HG03354 (cell line): ENCODE data around the gene DTX1.
"Not testable (repeated sequence)": the region's sequence is repeated elsewhere in the genome, so short reads cannot be mapped to it uniquely, and the experiment has no call there.

Source experiments
- ATAC-seq: cut with Tn5 transposase; IDR thresholded peaks from one replicate; pipeline ENCODE4 v1.9.1; 2021; ENCODE audit warnings: mild to moderate bottlenecking; ENCODE audit not compliant: unreplicated experiment, poor library complexity, severe bottlenecking

The DTX1 gene

GRCh38 chr12:113133666-113134065, 77.1 kb downstream of the DTX1 start:
- no peak for ATAC-seq

- ATAC-seq: no peak
Observed at GRCh38 chr12:113134071-113134470, 77.5 kb downstream of the DTX1 start.

DNA sequence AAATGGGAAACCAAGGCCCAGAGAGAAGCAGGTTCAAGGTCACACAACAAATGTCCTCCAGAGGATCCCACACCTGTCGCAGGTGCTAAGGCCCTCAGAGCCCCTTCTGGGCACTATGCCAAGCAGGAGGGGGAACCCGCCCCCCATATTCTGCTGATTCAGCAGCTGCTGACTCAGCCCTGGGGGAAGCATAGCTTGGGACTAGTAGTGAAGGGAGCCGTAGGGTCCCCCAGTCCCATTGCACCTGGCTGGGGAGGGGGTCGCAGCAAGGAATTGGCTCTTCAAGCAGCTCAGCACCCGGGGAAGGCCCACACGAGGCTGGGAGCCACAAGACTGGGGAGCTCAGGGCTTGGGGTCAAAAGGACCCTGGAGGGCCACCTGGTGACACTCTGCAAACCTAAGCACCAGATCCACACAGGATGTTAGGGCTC, 78.0 kb downstream of the DTX1 start:
- ATAC-seq: no peak

DNA sequence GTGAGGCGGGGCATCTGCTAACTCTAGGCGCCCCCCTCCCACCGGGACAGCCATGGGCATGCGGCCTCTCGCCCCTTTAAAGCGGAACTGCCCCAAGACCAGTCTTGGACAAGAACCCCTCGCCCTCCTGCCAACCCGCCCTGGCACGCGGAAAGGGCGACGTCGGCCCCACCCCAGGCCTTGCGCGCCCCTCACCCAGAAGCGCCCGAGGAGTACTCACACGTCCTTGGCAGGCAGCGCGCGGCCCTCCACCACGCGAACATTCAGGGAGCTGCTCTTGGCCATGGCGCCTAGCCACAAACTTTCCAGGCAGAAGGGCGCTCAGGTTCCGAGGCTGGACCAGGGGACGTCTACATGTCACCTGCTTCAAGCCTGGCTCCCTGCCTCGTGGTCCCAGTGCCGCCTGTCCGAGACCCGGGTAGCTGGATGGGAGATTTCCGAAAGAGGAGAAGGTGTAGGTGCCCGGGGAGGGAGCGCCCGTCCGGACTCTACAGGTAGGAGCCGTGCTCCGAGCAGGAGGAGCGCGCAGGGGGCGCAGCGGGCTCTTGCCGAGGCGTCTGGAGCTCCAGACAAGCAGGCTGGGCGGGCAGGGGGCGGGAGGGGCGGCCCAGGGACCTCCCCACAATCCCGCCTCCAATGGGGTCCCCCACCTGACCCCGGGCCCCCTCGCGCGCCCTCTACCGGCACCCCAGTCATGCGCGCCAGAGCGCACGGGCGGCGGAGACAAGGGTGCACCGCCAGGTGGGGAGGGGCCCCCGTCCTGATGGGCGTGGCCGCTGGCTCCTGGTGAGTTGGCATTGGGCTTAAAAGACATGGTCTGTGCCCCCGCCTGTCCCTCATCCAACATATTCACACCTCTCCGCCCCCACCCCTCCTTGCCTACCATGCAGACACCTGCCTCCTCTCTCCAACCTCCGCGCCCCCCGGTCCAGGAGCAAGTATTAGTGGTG, 78.9 kb downstream of the DTX1 start, which contains the start of gene RASAL1:
RASAL1 (minus strand) TSS at position 584 of the 950 bp plus-strand sequence; CDS start at position 285, 299 bp downstream.
- ATAC-seq: peak; percentile 47

DNA sequence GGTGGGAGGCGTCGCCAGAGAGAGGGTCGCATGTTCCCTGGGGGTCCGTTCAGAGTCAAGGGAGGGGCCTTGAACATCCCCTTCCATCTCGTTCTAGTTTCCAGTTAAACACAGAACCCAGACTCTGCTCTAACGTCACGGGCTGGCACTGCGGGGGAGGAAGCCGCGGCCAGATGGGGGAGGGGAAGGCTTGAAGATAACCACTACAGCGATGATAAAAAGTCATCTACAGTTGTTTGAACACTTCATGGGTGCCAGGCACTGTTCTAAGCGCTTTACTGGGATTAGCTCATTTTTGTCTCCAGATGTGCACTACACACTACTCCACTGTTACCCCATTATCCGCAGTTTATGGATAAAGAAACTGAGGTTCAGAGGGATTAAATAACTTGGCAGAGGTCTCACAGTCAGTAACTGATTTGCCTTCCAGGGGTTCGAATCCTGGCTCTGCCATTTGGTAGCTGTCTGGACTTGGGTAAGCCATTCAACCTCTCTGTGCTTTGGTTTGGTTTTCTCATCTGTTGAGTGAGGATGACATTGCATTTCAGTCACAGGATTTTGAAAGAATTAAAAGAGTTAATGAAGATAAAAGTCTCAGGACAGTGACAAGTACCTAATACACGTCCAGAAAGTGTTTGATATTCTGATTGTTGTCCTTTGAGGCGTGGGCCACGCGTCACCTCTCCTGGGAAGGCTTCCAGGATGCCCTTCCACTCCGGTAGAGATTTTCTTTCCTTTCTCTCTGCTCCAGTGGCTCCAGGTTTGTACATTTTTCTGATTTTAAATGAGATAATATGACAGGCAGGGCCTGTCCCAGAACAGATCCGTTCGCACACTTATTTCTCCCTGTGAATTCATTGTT, 79.8 kb downstream of the DTX1 start:
- ATAC-seq: peak; percentile 12

DNA sequence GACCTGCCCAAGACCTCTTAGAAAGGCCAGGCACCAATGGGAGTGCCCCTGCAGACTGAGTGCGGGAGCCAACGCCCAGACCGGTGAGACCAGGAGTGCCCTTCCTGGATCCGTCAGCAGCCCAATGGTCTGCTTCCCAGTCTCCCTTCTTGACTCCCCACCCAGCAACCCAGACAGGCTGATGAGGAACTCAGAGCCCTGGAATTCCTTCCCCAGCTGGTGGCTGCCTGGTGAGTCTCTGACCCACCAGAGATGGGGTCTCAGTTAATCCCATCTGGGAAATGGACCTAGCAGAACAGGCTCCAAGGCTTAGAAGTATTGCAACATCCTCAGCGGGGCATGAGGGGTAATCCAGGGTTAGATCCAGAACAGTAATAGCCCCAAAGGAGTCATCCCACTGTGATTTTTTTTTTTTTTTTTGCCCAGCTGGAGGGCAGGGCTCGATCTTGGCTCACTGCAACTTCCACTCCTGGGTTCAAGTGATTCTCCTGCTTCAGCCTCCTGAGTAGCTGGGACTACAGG, 80.5 kb downstream of the DTX1 start:
- ATAC-seq: no peak

GRCh38 chr12:113137861-113138783, 81.6 kb downstream of the DTX1 start:
- no peak for ATAC-seq

DNA sequence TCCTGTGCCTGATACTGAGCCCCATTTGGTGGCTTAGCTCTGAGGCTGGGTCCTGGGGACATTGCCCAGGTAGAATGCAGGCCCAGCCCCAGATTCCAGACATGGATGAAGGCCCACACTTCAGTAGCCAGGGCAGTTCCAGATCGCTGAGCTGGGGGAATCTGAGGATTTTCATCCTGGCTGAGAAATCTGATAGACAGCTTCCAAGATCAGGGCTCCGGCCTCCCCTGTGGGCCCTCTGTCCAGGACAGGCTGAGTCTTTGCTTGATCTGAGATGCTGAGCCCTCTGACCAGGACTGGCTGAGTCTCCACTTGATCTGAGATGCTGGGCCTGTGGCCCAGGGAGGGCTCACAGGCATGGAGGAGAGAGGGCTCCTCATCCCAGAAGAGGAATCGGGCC, 82.3 kb downstream of the DTX1 start:
- ATAC-seq: no peak

DNA sequence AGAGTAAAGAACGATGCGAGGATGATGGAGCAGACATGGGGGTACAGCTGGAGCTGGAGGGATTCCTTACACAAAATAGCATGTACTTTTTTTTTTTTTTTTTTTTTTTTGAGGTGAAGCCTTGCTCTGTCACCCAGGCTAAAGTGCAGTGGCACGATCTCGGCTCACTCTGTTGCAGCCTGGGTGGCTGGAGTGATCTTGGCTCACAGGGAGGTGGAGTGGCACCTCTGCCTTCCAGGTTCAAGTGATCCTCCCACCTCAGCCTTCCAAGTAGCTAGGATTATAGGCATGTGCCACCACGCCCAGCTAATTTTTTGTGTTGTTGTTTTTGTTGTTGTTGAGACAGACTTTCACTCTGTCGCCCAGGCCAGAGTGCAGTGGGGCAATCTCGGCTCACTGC, 84.2 kb downstream of the DTX1 start:
- ATAC-seq: no peak

DNA sequence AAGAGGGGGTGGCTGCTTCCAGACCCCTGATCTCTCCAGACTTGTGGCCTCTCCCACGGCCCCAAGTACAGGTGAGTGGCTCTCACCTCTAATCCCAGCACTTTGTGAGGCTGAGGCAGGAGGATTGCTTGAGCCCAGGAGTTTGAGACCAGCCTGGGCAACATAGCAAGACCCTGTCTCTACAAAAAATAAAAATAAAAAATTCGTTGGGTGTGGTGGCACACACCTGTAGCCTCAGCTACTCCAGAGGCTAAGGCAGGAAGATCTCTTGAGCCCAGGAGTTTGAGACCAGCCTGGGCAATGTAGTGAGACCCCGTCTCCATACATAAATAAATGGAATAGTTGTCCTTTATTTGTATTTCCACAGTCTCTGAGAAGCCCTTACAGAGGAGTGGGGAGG, 85.2 kb downstream of the DTX1 start:
- not testable (repeated sequence) for ATAC-seq

- ATAC-seq: no peak
Observed at GRCh38 chr12:113142173-113142885, 85.8 kb downstream of the DTX1 start.

DNA sequence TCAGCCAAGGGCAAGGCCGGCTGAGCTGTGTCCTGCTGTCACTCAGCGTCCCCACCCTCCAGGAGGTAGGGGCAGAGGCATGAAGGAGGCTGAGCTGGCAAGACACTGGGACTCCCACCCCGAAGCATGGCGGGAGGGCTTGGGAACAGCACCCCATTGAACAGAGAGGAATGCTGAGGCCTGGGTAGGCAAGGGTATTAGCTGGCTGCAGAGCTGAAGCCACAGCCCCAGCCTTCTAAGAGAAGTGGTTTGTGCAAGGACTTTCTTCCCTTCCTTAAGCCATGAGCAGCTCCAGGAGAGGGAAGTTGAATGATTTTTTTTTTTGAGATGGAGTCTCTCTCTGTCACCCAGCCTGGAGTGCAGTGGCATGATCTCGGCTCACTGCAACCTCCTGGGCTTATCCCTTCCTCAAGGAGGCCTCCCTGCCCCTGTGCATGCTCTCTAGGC, 86.4 kb downstream of the DTX1 start:
- no peak for ATAC-seq

DNA sequence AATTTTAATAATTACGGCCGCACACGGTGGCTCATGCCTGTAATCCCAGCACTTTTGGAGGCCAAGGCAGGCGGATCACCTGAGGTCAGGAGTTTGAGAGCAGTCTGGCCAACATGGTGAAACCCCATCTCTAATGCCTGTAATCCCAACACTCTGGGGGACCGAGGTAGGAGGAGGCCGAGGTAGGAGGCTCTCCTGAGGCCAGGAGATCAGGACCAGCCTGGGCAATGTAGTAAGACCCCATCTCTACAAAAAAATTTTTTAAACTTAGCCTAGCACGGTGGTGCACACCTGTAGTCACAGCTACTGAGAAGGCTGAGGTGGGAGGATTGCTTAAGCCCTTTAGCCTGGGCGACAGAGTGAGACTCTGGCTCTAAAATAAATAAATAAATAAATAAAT, 87.4 kb downstream of the DTX1 start:
- no peak for ATAC-seq

DNA sequence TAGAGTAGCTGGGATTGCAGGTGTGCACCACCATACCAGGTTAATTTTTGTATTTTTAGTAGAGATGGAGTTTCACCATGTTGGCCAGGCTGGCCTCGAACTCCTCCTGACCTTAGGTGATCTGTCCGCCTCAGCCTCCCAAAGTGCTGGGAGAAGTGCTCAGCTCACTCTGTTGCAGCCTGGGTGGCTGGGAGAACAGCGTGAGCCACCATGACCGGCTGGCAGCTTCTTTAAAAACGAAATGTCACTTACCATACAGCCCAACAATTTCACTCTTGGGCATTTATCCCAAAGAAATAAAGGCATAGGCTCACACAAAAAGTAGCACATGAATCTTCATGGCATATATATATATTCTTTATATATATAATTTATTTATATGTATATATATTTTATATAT, 88.3 kb downstream of the DTX1 start:
- ATAC-seq: no peak

DNA sequence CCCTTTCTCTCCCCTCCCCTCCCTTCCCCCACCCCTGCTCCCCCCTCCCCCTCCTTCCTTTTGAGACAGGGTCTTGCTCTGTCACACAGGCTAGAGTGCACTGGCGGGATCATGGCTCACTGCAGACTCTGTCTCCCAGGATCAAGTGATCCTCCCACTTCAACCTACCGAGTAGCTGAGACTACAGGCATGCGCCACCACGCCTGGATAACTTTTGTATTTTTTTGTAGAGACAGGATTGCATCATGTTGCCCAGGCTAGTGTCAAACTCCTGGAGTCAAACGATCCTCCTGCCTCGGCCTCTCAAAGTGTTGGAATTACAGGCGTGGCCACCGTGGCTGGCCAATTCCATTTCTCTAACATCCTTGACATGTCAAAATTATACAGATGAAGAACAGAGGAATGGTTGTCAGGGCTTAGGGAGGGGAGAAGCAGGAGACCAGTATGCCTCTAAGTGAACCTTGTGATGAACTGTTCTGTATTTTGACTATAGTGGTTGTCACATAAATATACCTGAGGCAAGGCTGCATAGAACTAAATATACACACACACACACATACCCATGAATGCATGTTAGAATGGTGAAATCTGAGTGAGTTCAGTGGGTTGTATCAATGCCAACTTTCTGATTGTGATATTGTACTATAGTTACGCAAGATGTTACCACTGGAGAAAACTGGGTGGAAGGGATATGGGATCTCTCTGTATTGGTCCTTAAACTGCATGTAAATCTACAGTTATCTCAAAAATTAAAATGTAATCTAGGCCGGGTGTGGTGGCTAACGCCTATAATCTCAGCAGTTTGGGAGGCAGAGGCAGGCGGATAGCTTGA, 89.4 kb downstream of the DTX1 start:
- ATAC-seq: no peak

DNA sequence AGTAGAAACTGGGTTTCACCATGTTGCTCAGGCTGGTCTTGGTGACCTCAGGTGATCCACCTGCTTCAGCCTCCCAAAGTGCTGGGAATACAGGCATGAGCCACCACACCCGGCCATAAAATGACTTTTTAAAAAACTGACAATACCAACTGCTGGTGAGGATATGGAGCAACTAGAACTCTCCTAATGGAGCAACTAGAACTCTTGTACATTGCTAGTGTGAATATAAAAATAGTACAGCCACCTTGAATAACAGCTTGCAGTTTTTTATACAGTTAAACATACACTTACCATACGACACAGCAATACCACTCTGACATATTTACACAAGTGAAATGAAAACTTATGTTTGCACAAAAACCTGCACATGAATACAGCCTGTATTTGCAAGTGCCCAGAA, 90.5 kb downstream of the DTX1 start:
- no peak for ATAC-seq
